GM19372 (cell line): Measurements from ENCODE around the gene MARK3.

Experiments used
- ATAC-seq: cut with Tn5 transposase; IDR thresholded peaks from one replicate; pipeline ENCODE4 v1.9.1; 2021; ENCODE audit warnings: mild to moderate bottlenecking, low read depth, moderate library complexity; ENCODE audit not compliant: unreplicated experiment

MARK3 gene

DNA sequence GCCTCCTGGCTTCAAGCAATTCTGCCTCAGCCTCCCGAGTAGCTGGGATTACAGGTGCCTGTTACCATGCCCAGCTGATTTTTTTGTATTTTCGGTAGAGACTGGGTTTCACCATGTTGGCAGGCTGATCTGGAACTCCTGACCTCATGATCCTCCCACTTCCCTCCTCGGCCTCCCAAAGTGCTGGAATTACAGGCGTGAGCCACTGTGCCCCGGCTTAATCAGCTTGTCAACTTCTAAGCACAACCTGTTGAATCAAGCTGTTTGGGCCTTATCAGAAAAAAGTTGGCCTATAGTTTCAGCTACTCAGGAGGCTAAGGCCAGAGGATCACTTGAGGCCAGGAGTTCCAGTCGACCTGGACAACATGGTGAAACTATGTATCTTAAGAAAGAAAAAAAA lies 7.9 kb downstream of the MARK3 start:
- ATAC-seq: no peak

DNA sequence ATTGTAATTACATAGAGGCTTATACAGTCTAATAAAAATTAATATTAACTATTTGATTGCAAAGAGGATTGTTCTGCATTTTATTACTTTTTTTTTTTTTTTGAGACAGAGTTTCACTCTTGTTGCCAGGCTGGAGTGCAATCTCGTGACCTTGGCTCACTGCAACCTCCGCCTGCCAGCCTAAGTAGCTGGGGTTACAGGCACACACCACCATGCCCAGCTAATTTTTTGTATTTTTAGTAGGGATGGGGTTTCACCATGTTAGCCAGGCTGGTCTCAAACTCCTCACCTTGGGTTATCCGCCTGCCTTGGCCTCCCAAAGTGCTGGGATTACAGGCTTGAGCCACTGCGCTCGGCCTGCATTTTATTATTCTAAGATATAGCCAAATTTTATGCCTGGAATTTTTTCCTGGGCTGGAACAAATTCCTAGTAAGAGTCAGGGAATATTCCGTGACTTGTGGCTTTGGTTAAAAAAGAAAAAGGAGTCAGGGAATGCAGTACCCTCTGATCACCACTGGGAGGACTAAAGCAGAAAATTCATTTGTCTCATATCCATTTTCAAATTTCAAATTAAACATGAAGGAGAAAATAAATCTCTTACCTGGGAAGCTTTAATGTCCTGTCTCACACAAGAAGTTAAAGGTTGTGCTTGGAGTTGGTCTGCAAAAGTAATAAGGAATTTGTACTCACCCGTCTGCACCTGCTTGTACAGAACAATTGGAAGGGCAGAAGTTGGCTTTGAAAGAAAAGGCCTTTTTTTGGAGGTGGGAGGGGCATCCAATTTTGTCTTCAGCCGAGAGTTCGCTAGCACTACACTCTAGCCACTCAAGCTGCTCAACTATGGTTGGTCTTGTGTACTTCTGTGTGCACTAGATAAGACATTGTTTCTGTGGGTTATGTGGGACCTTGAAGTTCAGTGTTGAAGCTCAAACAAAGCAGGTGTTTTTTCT lies 8.7 kb downstream of the MARK3 start:
- no peak for ATAC-seq

DNA sequence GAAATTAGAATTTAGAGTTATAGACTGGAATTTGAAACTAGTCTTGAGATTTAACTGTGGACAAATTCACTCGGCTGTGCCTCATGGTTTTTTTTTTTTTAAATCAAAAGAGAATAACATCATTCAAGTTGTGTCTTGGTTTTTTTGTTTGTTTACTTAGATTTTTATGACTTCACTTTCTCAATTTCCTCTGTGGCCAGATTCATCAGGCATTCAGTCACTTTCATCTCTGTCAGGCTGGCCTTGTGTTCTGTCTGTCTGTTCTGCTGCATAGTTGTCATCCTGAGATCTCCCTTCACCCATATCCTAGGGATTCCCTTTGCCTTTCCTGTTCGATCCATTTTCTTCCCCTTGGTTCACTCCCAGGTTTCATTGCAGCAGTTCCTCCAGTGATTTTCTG lies 10.0 kb downstream of the MARK3 start:
- ATAC-seq: no peak

DNA sequence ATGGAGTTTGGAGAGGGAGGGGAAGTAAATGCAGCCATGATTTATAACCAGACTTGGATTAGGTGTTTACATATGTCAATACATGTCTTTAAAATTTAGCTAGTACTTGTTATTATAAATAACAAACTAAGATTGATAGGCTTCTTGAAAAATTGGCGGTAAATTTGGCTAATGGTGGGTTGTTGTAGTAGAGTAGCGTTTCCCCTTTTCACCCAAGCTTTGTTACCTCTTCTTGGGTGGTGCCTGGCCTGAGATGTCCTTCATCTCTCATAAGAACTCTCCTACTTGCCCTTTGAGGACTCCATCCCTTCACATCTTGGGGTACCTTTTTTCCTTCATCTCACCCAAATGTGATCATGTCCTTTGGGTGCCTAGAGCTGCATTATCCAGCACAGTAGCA lies 11.2 kb downstream of the MARK3 start:
- no peak for ATAC-seq

DNA sequence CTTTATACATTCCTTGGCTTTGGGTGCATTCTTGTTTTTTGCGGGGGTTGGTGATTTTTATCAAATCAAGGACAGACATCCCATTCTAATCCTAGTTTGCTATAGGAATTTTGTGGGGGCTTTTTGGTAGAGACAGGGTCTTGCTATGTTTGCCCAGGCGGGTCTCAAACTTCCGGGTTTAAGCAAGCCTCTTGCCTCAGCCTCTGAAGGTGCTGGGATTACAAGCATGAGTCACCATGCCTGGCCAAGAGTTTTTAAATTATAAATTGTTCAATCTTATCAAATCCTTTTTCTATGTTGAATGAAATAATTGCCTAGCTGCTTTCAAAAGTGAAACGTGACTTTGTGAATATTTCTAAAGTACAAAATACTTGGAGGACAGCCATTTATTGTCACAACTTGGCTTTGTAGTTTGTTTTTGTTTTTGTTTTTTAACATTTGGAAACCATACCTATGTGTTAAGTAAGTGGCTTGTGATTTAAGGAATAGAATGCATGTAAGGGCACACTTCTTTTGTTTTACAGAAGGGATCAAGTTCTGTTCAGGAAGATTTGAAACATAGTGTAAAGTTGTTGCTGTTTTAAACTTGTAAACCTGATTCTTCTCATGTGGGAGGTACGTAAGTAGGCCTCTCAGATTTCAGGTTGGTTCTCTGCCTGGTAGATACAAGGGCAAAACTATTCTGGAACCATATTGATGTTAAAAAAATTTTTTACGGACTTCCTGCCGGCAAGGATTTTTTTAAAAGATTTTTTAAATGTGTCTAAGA lies 13.4 kb downstream of the MARK3 start:
- no peak for ATAC-seq

DNA sequence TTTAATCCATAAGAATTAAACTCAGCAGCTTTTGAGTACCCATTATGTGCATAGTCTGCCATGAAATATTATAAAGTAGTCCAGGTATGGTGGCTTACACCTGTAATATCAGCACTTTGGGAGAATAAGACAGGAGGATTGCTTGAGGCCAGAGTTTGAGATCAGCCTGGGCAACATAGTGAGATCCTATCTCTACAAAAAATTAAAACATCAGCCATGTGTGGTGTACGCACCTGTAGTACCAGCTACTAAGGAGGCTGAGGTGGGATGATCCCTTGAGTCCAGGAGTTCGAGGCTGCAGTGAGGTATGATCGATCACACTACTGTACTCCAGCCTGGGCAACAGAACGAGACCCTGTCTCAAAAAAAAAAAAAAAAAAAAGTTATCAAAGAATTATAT lies 15.3 kb downstream of the MARK3 start:
- no peak for ATAC-seq

DNA sequence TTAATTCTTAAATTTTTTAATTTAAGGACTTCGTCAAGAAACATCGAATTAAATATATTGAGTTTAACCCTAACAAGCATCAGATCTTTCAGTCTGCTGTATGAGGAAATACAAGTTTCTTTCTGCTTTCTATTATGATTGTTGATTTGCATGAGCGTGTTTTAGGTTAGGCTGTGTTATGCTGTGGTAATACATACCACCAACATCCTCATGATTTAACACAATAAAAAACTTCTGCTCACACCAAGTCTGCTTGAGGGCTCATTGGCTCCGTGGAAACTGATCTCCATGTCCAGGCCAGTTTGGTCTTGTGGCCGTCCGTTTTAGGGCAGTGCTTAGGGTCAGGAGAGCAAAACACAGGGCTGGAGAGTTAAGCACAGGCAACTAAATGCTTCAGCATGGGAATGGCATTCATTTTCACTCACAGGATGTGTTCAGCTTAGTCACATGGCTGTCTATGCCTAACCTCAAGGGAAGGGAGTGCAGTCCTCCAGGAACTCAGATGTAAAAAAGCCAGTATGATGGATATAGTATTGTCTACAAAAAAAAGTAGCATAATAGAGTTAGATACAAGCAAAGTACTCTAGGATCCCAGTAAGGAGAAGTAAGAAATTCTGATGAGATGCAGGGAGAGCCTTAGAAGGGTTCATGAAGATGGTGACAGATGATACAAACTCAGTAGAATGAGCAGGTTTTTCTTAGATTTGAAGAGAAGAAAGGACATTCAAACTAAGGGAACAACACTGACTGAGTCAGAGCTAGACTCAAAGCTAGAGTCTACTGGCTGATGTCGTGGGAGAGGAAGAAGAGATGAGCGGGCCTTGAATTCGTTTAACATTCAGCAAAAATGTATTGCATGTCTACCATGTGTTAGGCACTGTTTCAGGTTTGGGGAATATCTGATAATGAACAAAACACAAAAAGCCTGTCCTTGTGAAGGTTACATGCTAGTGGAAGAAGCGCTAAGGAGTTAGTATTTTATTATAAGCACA lies 16.3 kb downstream of the MARK3 start:
- ATAC-seq: no peak

DNA sequence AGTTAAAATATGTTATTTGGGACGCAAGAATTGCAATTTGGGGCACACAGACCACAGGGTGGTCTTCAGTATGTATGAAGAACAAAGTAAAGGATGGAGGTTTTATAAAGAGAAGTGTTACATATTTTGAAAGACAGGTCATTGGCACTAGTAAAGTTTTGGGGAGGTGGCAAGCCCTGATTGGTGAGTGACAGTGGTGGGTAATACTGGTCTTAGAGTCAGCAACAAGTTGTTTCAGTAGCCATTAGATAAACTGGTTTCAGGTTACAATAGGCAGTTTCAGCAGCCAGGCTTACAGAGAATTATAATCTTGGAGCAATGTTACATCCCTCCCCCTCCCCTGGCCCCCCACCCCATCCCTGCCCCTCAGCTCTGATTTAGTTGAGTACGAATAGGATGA lies 17.5 kb downstream of the MARK3 start:
- no peak for ATAC-seq

DNA sequence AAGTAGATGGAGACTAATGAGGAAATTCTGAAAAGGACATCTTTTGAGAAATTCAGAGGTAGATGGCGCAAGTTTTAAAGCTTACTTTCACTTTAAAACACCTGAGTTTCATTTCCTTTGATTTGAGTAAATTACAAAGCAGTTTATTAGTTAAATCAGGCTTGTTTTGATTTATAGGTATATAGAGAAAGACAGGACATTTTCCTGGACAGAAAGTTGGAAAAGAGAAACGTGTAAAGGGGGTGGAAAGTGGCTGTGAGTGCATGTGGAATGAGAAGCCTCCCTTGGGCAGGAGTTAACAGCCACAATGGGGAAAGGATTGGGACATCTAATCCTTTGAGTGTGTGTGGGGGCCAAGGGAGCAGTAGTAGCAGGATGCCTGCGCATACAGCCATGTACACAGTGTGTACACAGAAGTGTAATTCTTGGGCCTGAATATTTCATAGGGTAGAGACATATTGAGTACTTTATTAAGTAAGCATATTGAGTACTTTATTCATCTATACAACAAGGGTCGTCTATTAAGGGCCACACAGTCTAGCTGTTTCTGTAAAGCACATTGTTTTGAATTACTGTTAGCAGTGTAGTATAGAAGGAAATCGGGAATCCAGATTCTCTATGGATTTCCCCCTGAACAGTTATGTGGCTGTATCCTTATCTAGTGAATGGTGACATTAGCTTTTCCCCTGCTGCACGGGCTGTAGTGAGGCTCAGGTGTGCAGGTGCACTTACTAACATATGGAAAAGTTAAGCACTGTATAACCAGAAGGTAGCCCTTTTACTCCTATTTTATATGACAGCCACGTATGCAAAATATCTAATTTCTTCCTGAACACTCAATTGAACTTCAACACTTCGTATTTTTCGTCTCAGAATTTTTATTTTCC lies 19.1 kb downstream of the MARK3 start:
- ATAC-seq: no peak

DNA sequence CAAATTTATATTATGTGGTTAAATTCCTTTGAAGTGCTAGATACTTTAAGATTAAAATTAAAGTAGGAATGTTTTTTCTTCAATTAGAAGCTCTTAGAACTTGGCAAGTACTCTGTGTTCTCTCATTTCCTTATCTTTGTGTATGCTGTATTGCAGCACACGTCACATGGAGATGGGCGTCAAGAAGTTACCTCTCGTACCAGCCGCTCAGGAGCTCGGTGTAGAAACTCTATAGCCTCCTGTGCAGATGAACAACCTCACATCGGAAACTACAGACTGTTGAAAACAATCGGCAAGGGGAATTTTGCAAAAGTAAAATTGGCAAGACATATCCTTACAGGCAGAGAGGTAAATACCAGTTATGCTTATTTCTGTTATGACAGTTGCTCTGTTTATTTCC lies 19.7 kb downstream of the MARK3 start:
- ATAC-seq: no peak

DNA sequence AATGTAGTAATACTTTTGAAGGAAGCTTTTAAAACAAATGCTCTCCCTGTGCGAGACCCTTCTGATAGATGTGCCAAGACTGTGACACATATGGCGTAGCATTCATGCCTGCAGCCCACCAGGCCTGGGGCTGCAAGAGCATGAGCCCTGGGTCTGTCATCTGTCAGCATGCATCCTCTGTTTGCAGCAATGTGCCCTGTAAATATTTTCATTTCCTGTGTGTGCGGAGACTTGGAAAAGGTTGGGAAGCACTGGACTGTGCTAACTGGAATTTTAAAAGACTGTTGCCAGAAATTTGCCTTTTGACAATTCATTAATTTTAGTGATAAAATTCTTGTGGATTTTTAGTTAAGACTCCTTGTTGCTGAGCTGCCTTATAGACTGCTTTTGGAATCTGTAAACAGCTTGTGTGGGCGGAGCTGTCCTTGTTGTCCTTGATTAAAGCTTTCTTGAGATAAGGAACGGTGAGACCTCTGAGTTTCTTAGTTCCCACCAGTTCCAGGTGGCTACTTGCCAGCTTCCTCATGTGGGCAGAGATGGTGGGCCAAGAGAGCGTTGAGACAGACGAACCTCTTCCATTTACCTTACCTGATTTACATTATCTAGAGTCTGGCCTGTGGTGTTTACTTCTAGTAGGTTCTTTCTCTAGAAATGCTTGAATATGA lies 23.4 kb downstream of the MARK3 start:
- no peak for ATAC-seq

DNA sequence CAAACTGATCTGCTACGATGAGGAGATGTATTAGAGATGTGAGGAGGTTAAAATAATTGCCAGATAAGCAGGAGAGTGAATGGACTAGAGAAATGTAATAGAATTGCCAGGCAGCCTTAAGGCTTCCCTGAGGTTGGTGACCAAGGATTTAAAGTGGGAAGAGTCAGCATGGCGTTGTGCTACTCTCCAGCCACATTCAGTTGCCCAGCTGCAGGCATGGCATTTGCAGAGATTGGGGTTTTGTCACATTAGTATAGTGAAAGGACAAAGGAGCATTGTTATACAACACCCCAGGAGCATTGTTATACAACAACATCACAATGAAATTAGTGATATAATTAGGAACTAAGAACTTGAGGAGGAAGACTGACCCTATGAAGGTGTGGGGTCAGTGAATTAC lies 31.7 kb downstream of the MARK3 start:
- ATAC-seq: no peak

DNA sequence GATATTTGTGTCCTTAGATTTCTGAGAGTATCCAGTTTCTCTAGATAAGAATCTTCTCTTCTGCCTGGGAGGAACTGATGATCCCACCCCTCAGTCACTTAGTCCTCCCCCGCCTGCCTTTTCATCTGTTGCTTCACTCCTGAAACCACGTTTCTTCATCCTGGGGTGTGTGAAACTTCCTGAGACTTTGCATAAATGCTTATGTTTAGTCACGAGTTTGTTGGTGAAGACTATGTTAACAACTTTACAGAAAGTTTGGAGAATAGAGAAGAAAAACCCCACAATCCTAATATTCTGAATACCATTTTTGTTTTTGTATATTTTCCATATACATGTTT lies 33.2 kb downstream of the MARK3 start:
- ATAC-seq: no peak

DNA sequence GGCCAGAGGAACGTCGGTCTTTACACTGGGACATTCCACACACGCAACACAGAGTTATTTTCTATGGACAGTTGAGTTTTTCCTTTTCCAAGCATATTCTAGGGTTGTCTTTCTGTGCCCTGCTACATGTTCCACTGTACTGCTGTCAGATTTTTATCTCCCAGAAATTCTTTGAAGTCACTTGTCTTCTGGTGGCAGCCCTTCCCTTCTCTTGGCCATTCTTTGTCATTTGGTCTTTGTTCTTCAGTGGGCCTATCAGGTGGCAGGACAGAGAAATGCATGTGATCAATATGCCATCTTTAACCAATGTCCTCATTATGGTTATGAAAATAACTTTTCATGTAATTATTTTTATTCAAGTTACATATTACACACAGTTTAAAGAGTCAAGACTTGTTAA lies 36.3 kb downstream of the MARK3 start:
- no peak for ATAC-seq

DNA sequence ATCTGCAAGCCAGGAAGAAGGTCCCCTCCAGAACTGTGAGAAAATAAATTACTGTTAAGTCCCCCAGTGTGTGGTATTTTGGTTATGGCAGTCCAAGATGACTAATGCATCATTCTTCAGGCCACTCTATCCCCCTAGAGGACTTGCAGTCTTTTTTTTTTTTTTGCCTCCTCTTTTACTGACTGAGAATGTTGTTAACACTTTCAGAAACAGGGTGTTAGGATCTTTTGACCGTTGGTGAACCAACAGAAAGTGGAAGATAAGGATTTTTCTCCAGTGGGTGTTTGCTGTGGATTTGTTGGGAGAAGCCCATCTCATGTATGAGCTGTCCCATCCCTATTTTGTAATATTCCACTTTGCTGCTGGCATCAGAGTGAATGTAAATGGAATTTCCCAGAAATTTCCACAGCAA lies 37.8 kb downstream of the MARK3 start:
- ATAC-seq: no peak

DNA sequence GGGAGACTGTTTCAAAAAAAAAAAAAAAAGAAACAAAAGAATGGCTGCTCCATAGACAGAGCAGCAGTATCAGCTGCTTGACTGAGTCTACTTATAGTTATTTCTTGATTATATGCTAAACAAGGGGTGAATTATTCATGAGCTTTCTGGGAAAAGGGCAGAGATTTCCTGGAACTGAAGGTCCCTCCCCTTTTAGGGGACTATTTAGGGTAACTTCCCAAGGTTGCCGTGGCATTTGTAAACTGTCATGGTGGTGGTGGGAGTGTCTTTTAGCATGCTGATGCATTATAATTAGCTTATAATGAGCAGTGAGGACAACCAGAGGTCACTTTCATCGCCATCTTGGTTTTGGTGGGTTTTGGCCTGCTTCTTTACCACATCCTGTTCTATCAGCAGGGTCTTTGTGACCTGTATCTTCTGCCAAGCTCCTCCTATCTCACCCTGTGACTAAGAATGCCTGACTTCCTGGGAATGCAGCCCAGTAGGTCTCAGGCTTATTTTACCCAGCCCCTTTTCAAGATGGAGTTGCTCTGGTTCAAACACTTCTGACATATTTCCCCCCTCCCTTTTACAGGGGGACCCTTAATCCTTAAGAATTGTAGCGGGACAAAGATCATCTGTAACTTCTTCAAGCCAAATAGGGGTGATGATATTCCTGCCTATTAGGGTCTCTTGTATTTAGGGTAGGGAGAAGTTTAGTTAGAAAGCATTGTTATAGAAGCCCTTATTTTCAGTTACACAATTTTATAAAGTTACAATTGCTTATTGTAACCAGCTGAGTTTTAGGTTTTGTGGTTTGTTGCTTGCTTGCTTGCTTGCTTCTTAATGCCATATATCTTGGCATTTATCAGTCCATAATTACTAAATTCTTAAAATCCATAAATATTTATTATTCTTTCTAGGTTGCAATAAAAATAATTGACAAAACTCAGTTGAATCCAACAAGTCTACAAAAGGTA lies 42.5 kb downstream of the MARK3 start:
- ATAC-seq: no peak

DNA sequence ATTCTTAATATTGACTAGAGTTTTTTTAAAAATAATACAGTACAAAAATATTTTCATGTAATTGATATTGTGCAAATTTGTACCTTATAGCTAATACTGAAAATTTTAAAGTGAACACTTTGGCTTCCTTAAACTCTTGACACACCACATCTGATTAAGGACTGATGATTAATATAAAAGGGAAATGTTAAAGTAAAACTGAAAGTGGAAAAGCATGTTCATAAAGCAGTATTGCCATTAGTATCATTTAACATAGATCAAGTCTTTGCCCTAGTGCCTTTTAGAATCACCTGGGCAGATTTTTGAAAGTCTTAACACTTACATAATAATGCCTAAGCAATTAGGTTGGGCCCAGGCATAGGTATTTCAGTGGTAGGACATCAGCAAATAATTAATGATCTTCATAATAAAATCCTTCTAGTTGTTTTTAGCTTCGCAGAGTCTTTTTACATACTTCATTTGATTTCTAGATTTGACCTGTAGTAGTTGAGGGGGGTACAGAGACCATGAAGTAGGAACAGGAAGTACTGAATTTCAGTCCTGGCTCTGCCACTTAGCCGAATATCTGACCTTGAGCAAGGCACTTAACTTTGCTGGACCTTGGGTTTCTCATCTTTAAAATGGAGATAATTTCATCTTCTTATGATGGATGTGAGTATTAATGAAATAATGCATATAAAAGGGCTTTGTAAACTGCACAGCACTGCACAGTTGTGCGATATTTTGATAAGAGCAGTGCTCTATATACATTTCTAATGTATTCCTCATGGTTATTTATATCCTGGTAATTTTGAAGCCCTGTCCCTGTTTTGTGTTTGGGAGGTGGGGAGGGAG lies 43.7 kb downstream of the MARK3 start:
- no peak for ATAC-seq
